Stimulated activated CD8-positive, alpha-beta memory T cell treated with anti-CD3 and anti-CD28 coated beads, Interleukin-12 subunit alpha, Interleukin-12 subunit beta, amount 100 ng/mL, for 24 hours (primary cell): ENCODE data around the gene IVNS1ABP.
"Not testable (repeated sequence)": the region's sequence is repeated elsewhere in the genome, so short reads cannot be mapped to it uniquely, and the experiment has no call there.

ENCODE experiments used
- DNase-seq: peaks from one replicate; pipeline ENCODE4 v3.0.0-alpha.2; 2020; ENCODE audit errors: extremely low read depth

Gene IVNS1ABP

GRCh38 chr1:185257116-185257949 lies 59.7 kb downstream of the IVNS1ABP start:
- not testable (repeated sequence) for DNase-seq

- DNase-seq = not testable (repeated sequence)
Measured at GRCh38 chr1:185255595-185255994, 61.4 kb downstream of the IVNS1ABP start.

GRCh38 chr1:185252404-185252803 lies 64.6 kb downstream of the IVNS1ABP start:
- DNase-seq = not testable (repeated sequence)

- DNase-seq = not testable (repeated sequence)
Measured at GRCh38 chr1:185251928-185252327, 65.1 kb downstream of the IVNS1ABP start.

GRCh38 chr1:185250063-185250462 lies 67.0 kb downstream of the IVNS1ABP start:
- no peak for DNase-seq

GRCh38 chr1:185249563-185249962 lies 67.5 kb downstream of the IVNS1ABP start:
- DNase-seq = no peak
